Transverse colon (tissue), 4 donors: ENCODE data around the gene TFAP2D.

ENCODE experiments used
- CTCF ChIP-seq, 5 experiments: fragments of 200-600 bp in 3 of 5; fragments of 450-650 bp in 2 of 5; sonication (generic) in 3 of 5; IDR thresholded peaks; 1 replicate in 2 of 5; 2 replicates in 3 of 5; pipeline ENCODE4 v1.5.1; 2016 to 2017; ENCODE audit warnings: antibody characterized with exemption in 5 of 5, inconsistent platforms in 3 of 5, mild to moderate bottlenecking in 2 of 5, moderate library complexity in 1 of 5
- EP300 ChIP-seq: sonication (generic); formaldehyde crosslinking; IDR thresholded peaks from one replicate; pipeline ENCODE4 v1.6.1; 2017; ENCODE audit warnings: antibody characterized with exemption, low read depth
- POLR2A ChIP-seq: fragments of 450-650 bp; IDR thresholded peaks from one replicate; pipeline ENCODE4 v1.6.1; 2016; ENCODE audit warnings: antibody characterized with exemption, mild to moderate bottlenecking, moderate library complexity
- POLR2AphosphoS5 ChIP-seq, 3 donors: sonication (generic); formaldehyde crosslinking; IDR thresholded peaks; one replicate each; pipeline ENCODE4 v1.6.1; 2016; ENCODE audit warnings: antibody characterized with exemption in 3 of 3

DNA sequence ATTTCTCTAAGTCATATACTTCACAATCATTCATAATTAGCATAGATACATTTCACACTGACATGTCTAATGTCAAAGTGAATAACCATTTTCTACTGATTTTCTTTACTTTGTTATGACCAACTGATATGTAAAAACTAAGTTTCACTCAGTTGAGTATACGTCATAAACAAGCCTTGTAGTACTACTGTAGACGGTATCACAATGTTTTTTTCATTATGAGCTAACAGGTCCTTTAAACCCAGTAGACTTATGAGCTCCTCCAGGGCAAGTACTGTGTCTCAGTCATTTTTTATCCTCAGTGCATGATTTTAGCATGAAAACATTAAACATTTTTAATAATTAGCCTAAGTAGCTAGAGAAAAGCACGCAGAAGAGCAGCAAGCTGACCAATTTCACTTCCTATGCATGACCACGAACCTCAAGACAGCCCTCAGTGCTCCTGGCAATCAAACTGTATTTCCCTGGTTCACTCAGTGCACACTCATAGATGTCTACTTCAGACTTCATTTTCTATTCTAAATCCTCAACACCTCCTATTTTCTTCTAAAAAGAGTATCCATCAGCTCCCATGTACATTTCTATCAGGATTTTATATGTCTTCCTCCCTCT lies 32.0 kb upstream of the TFAP2D start:
- no peak for TF ChIP-seq CTCF (IDR thresholded peaks at IDR 0.05)
- no peak for TF ChIP-seq POLR2A
- TF ChIP-seq POLR2AphosphoS5 (IDR thresholded peaks at IDR 0.05), result no peak
- TF ChIP-seq EP300, result no peak
